H1 (cell line): ENCODE data around the gene AADACL2. TPM values are rescaled to one million over a fixed set of nuclear protein-coding genes. Genes with fewer than 3 reads are reported as not detected.

Experiments used
- CTCF ChIA-PET: fragments of 300-600 bp; sonication (Branson Sonifier 250); formaldehyde crosslinking; loops from one replicate; lab custom pipeline; 2021; ENCODE audit not compliant: partially characterized antibody; lab: Charles Lee
- POLR2A ChIA-PET: fragments of 300-600 bp; sonication (Branson Sonifier 250); formaldehyde crosslinking; loops from one replicate; lab custom pipeline; 2021; ENCODE audit warnings: inconsistent platforms; ENCODE audit not compliant: partially characterized antibody; lab: Charles Lee
- DNase-seq, 2 experiments: peaks; one replicate each; pipeline versions ENCODE4 v3.0.0 to v3.0.0-alpha.2; 2010 to 2022; ENCODE audit warnings: low spot score in 2 of 2, low read depth in 1 of 2, mixed read lengths in 1 of 2
- FAIRE-seq: peaks from 2 replicates; lab custom pipeline; 2011; peaks lifted over from hg19 to GRCh38; lab: Jason Lieb, UNC
- H2AFZ ChIP-seq: 2 replicates; pipeline ENCODE4 v1.8.1; 2012; ENCODE audit warnings: low read length, inconsistent platforms
- H2AK5ac ChIP-seq: 2 replicates; pipeline ENCODE4 v1.6.1; 2013; ENCODE audit warnings: low read depth, low read length
- H2BK120ac ChIP-seq: replicated peaks from 2 replicates; pipeline ENCODE3; 2013; ENCODE audit warnings: low read depth, low read length, inconsistent platforms
- H2BK12ac ChIP-seq: 2 replicates; pipeline ENCODE4 v1.6.1; 2013; ENCODE audit warnings: low read depth, low read length
- H2BK15ac ChIP-seq: 2 replicates; pipeline ENCODE4 v1.6.1; 2013; ENCODE audit warnings: low read length
- H2BK20ac ChIP-seq: 2 replicates; pipeline ENCODE4 v1.6.1; 2013; ENCODE audit warnings: low read length
- H2BK5ac ChIP-seq: 2 replicates; pipeline ENCODE4 v1.6.1; 2013; ENCODE audit warnings: low read depth, low read length
- H3K14ac ChIP-seq: 2 replicates; pipeline ENCODE4 v1.6.1; 2013; ENCODE audit warnings: inconsistent platforms; ENCODE audit not compliant: insufficient read length
- H3K18ac ChIP-seq: 2 replicates; pipeline ENCODE4 v1.6.1; 2013; ENCODE audit warnings: low read length; ENCODE audit errors: extremely low read depth
- H3K23ac ChIP-seq: 2 replicates; pipeline ENCODE4 v1.6.1; 2013; ENCODE audit warnings: inconsistent platforms; ENCODE audit not compliant: insufficient read length
- H3K23me2 ChIP-seq: 2 replicates; pipeline ENCODE4 v1.6.1; 2013; ENCODE audit warnings: low read depth, low read length
- H3K27ac ChIP-seq: 2 replicates; pipeline ENCODE4 v1.6.1; 2011; ENCODE audit warnings: low read depth, low read length, inconsistent platforms
- H3K27me3 ChIP-seq, 4 experiments: replicated peaks in 1 of 4; 1 replicate in 1 of 4; 2 replicates in 3 of 4; pipeline versions ENCODE4 v1.6.1 to v1.8.1; 2011 to 2013; ENCODE audit warnings: low read length in 3 of 4, mild to moderate bottlenecking in 3 of 4, inconsistent platforms in 2 of 4, mixed read lengths in 2 of 4, moderate library complexity in 1 of 4; ENCODE audit not compliant: control insufficient read depth in 3 of 4, insufficient read depth in 3 of 4; ENCODE audit errors: extremely low read depth in 1 of 4
- H3K36me3 ChIP-seq, 4 experiments: 2 replicates each; pipeline versions ENCODE4 v1.6.1 to v1.8.1; 2011 to 2013; ENCODE audit warnings: mild to moderate bottlenecking in 4 of 4, low read length in 3 of 4, moderate library complexity in 2 of 4, control low read depth in 1 of 4, inconsistent platforms in 1 of 4; ENCODE audit not compliant: insufficient read depth in 4 of 4, control insufficient read depth in 2 of 4
- H3K4ac ChIP-seq: replicated peaks from 2 replicates; pipeline ENCODE3; 2013; ENCODE audit warnings: low read length, low read depth, mixed read lengths, inconsistent platforms; ENCODE audit not compliant: insufficient read length
- H3K4me1 ChIP-seq, 4 experiments: replicated peaks in 1 of 4; 1 replicate in 1 of 4; 2 replicates in 3 of 4; pipeline versions ENCODE4 v1.6.1 to v1.8.1; 2011 to 2013; ENCODE audit warnings: low read length in 3 of 4, inconsistent platforms in 2 of 4, mixed read lengths in 1 of 4; ENCODE audit not compliant: insufficient read depth in 4 of 4, control insufficient read depth in 3 of 4
- H3K4me2 ChIP-seq, 2 experiments: 2 replicates each; pipeline versions ENCODE4 v1.6.1 to v1.8.1; 2011 to 2013; ENCODE audit warnings: low read depth in 2 of 2, low read length in 2 of 2, control low read depth in 1 of 2, inconsistent platforms in 1 of 2, mild to moderate bottlenecking in 1 of 2; ENCODE audit not compliant: insufficient read depth in 1 of 2
- H3K4me3 ChIP-seq, 4 experiments: fragments of 200-600, 300-600 bp in 1 of 4; sonication (generic), shearing (Covaris generic), sonication (Bioruptor Twin) in 1 of 4; 2 replicates each; pipeline versions ENCODE4 v1.5.1 to v1.8.1; 2011 to 2016; ENCODE audit warnings: low read length in 4 of 4, low read depth in 3 of 4, control low read depth in 2 of 4, inconsistent platforms in 2 of 4, mild to moderate bottlenecking in 2 of 4, mixed read lengths in 1 of 4, moderate library complexity in 1 of 4; ENCODE audit not compliant: insufficient read depth in 2 of 4; ENCODE audit errors: extremely low read depth in 1 of 4
- H3K56ac ChIP-seq: replicated peaks from 2 replicates; pipeline ENCODE3; 2013; ENCODE audit warnings: low read depth, mild to moderate bottlenecking, mixed read lengths, low read length, inconsistent platforms; ENCODE audit not compliant: insufficient read length
- H3K79me1 ChIP-seq: 2 replicates; pipeline ENCODE4 v1.6.1; 2013; ENCODE audit warnings: low read depth, low read length, control low read depth
- H3K79me2 ChIP-seq, 2 experiments: 2 replicates each; pipeline versions ENCODE4 v1.6.1 to v1.8.1; 2012 to 2013; ENCODE audit warnings: low read length in 2 of 2, mild to moderate bottlenecking in 2 of 2, inconsistent platforms in 1 of 2; ENCODE audit not compliant: insufficient read depth in 2 of 2, control insufficient read depth in 1 of 2
- H3K9ac ChIP-seq, 4 experiments: replicated peaks in 1 of 4; 1 replicate in 1 of 4; 2 replicates in 3 of 4; pipeline versions ENCODE4 v1.6.1 to v1.8.1; 2011 to 2013; ENCODE audit warnings: low read depth in 3 of 4, low read length in 3 of 4, control low read depth in 2 of 4, mild to moderate bottlenecking in 2 of 4, moderate library complexity in 2 of 4, inconsistent platforms in 1 of 4; ENCODE audit errors: extremely low read depth in 1 of 4
- H3K9me3 ChIP-seq, 2 experiments: 2 replicates each; pipeline versions ENCODE4 v1.6.1 to v1.8.1; 2012 to 2013; ENCODE audit warnings: mild to moderate bottlenecking in 2 of 2, moderate library complexity in 2 of 2, control low read depth in 1 of 2, inconsistent platforms in 1 of 2, low read depth in 1 of 2, low read length in 1 of 2, mixed read lengths in 1 of 2; ENCODE audit not compliant: insufficient read depth in 2 of 2
- H4K20me1 ChIP-seq, 2 experiments: replicated peaks in 1 of 2; 2 replicates each; pipeline versions ENCODE3 to v1.8.1; 2011 to 2013; ENCODE audit warnings: inconsistent platforms in 2 of 2, low read length in 2 of 2, mild to moderate bottlenecking in 1 of 2; ENCODE audit not compliant: insufficient read depth in 2 of 2, control insufficient read depth in 1 of 2
- H4K5ac ChIP-seq: 2 replicates; pipeline ENCODE4 v1.6.1; 2013; ENCODE audit warnings: low read length, low read depth, mixed read lengths, inconsistent platforms; ENCODE audit not compliant: insufficient read length
- H4K8ac ChIP-seq: 2 replicates; pipeline ENCODE4 v1.8.0; 2013; ENCODE audit warnings: mild to moderate bottlenecking, moderate library complexity, low read length, inconsistent platforms; ENCODE audit not compliant: insufficient read depth; ENCODE audit errors: extremely low read depth
- H4K91ac ChIP-seq: replicated peaks from 2 replicates; pipeline ENCODE3; 2013; ENCODE audit warnings: low read length, mixed read lengths, inconsistent platforms; ENCODE audit not compliant: insufficient read length
- ASH2L ChIP-seq: fragments of 200-600, 300-600 bp; sonication (generic); IDR thresholded peaks from one replicate; pipeline ENCODE4 v1.7.1; 2017; ENCODE audit warnings: low read length
- BRCA1 ChIP-seq: IDR thresholded peaks from 2 replicates; pipeline ENCODE4 v1.6.1; 2012; ENCODE audit warnings: low read depth, low read length, improper control_type of control experiment
- CHD2 ChIP-seq: IDR thresholded peaks from 2 replicates; pipeline ENCODE4 v1.6.1; 2012; ENCODE audit warnings: low read length, improper control_type of control experiment
- CREB1 ChIP-seq: IDR thresholded peaks from 2 replicates; pipeline ENCODE4 v1.6.1; 2012; ENCODE audit warnings: inconsistent platforms
- EGR1 ChIP-seq: IDR thresholded peaks from 2 replicates; pipeline ENCODE4 v1.6.1; 2011; ENCODE audit warnings: low read depth, low read length, borderline replicate concordance
- JUN ChIP-seq: IDR thresholded peaks from 2 replicates; pipeline ENCODE4 v1.6.1; 2011; ENCODE audit warnings: low read depth, mild to moderate bottlenecking, improper control_type of control experiment, low read length
- JUND ChIP-seq: IDR thresholded peaks from 2 replicates; pipeline ENCODE4 v1.6.1; 2011; ENCODE audit warnings: mild to moderate bottlenecking, improper control_type of control experiment, low read length
- KDM5A ChIP-seq: fragments of 200-600 bp; IDR thresholded peaks from 2 replicates; pipeline ENCODE4 v1.7.1; 2012; ENCODE audit warnings: mild to moderate bottlenecking, low read length, inconsistent platforms, mixed read lengths
- MAX ChIP-seq: IDR thresholded peaks from 2 replicates; pipeline ENCODE4 v1.6.1; 2012; ENCODE audit warnings: inconsistent platforms
- RNF2 ChIP-seq: fragments of 200-900, 300-1000 bp; sonication (generic); IDR thresholded peaks from 2 replicates; pipeline ENCODE4 v1.7.1; 2016; ENCODE audit warnings: borderline replicate concordance, low read depth, mild to moderate bottlenecking, antibody characterized with exemption, low read length; ENCODE audit not compliant: poor library complexity, severe bottlenecking; ENCODE audit errors: missing control alignments
- RXRA ChIP-seq: IDR thresholded peaks from 2 replicates; pipeline ENCODE4 v1.6.1; 2011; ENCODE audit warnings: low read depth, mild to moderate bottlenecking, low read length, moderate library complexity; ENCODE audit not compliant: insufficient read depth
- SRF ChIP-seq: IDR thresholded peaks from 2 replicates; pipeline ENCODE4 v1.6.1; 2011; ENCODE audit warnings: mild to moderate bottlenecking, low read depth, low read length, moderate library complexity
- SUZ12 ChIP-seq: fragments of 200-600 bp; sonication (generic); IDR thresholded peaks from 2 replicates; pipeline ENCODE4 v1.6.1; 2012; ENCODE audit warnings: mild to moderate bottlenecking, inconsistent platforms, low read length, moderate library complexity, mixed read lengths
- TAF7 ChIP-seq: optimal IDR thresholded peaks from 2 replicates; pipeline ENCODE3; 2011; ENCODE audit warnings: low read depth, mild to moderate bottlenecking, inconsistent platforms, low read length, moderate library complexity, borderline replicate concordance
- YY1 ChIP-seq: IDR thresholded peaks from 2 replicates; pipeline ENCODE4 v1.6.1; 2011; ENCODE audit warnings: low read depth, mild to moderate bottlenecking, low read length
- WGBS, 2 experiments: shearing (Covaris generic) in 1 of 2; methylation state at CpG; one replicate each; pipeline versions ENCODE4 v1.1.6 to v1.1.7; 2013 to 2015; ENCODE audit warnings: low lambda C conversion rate in 2 of 2, mixed read lengths in 2 of 2, inconsistent platforms in 1 of 2, low coverage in 1 of 2, missing lambda C conversion rate in 1 of 2; ENCODE audit not compliant: insufficient replicate concordance in 2 of 2, insufficient coverage in 1 of 2, insufficient read length in 1 of 2; ENCODE audit errors: extremely low coverage in 1 of 2, missing lambda C conversion rate in 1 of 2; 5-methylcytosine and 5-hydroxymethylcytosine counted together
- polyA plus RNA-seq, 7 experiments: library from polyadenylated mRNA; depleted of rRNA in 3 of 7; stranded (reverse) in 5 of 7; unstranded in 2 of 7; fragments of >200 nt in 5 of 7; fragments of 200-250 nt in 2 of 7; gene quantifications; 1 replicate in 5 of 7; 2 replicates in 1 of 7; 4 replicates in 1 of 7; pipeline versions ENCODE4 v1.2.1 to v1.2.3, GENCODE V29; 2011 to 2013; ENCODE audit warnings: missing spikeins in 2 of 7, mixed read lengths in 2 of 7
- total RNA-seq: library from RNA; stranded (reverse); fragmentation: NEBNext Ultra II Directional; extraction: Animal tissue kit (Norgen Biotek cat#: 25700); gene quantifications from 2 replicates; pipeline ENCODE4 v1.2.1, GENCODE V29; 2021

Gene AADACL2
- total and polyA plus RNA-seq, 2 of the 8 experiments (the other 6 are each of a cell fraction or from before 2014, with no cell fraction given) = not detected

GRCh38 chr3:151687076-151687475, 46.7 kb upstream of the AADACL2 start:
- Histone ChIP-seq H2BK5ac (no peak overlapping the region), H2BK15ac (no peak overlapping the region), H3K4me1 (peaks cover 0 to 4% (median 0%) of the 10 kb centered on the region in 4 experiments; a peak in 1 of 7 replicates), H3K23ac (no peak overlapping the region), H2AK5ac (no peak overlapping the region), H4K5ac (no peak overlapping the region), H3K4me3 (no peak overlapping the region), H2AFZ (no peak overlapping the region), H3K56ac (no peak overlapping the region), H3K36me3 (no peaks in the 10 kb centered on the region), H3K4ac (no peak overlapping the region), H2BK20ac (no peak overlapping the region), H3K9ac (no peak overlapping the region), H3K18ac (no peak overlapping the region), H3K27me3 (no peaks in the 10 kb centered on the region; a peak in 1 of 7 replicates), H3K79me1 (no peaks in the 10 kb centered on the region), H3K4me2 (no peak overlapping the region), H4K91ac (no peak overlapping the region), H4K20me1 (no peaks in the 10 kb centered on the region), H2BK12ac (0 out of 2 replicates have a peak overlapping the region, but pooled peaks have one; percentile 39), H3K14ac (no peak overlapping the region), H4K8ac (no peak overlapping the region), H3K27ac (no peak overlapping the region), H3K79me2 (no peaks in the 10 kb centered on the region), H2BK120ac (no peak overlapping the region), H3K9me3 (no peaks in the 10 kb centered on the region), H3K23me2 (no peaks in the 10 kb centered on the region)
- ChIA-PET CTCF (no interaction called here), POLR2A (no interaction called here)
- WGBS, 2 experiments = 72% methylated on average over 5 of the region's 5 CpGs; no CpG with 5 or more reads in 1 of the 2 experiments
- DNase-seq = no peak
- TF ChIP-seq CREB1 (no peak), BRCA1 (no peak), JUN (no peak), CHD2 (no peak), ASH2L (no peak), SUZ12 (no peak), YY1 (no peak), EGR1 (no peak), SRF (no peak), JUND (no peak), RXRA (no peak), KDM5A (no peak), MAX (no peak), RNF2 (no peak), TAF7 (no peak)
- no peak for FAIRE-seq
